HL-60 (cell line): Measurements from ENCODE around the gene SNX20.

Experiments
- DNase-seq, 2 experiments: peaks; one replicate each; pipeline ENCODE4 v3.0.0-alpha.2; 2010 to 2020; ENCODE audit warnings: low read depth in 1 of 2, low spot score in 1 of 2
- H3K27ac ChIP-seq: fragments of 250-450 bp; sonication (Bioruptor Pico); replicated peaks from 2 replicates; pipeline ENCODE4 v1.5.1; 2020; ENCODE audit warnings: mild to moderate bottlenecking, moderate library complexity
- H3K27me3 ChIP-seq: fragments of 250-450 bp; sonication (Bioruptor Pico); 2 replicates; pipeline ENCODE4 v1.5.1; 2021; ENCODE audit warnings: mild to moderate bottlenecking, moderate library complexity; ENCODE audit not compliant: insufficient read depth, poor library complexity, severe bottlenecking
- H3K4me3 ChIP-seq: replicated peaks from 2 replicates; pipeline ENCODE4 v1.5.1; 2011; ENCODE audit warnings: mild to moderate bottlenecking, control low read depth, low read length; ENCODE audit not compliant: insufficient read depth
- CTCF ChIP-seq: IDR thresholded peaks from one replicate; pipeline ENCODE4 v1.5.1; 2011; ENCODE audit warnings: low read length, control low read depth, inconsistent platforms; ENCODE audit not compliant: insufficient read depth
- GABPA ChIP-seq: IDR thresholded peaks from 2 replicates; pipeline ENCODE4 v1.6.1; 2012; ENCODE audit warnings: low read depth
- POLR2AphosphoS5 ChIP-seq: IDR thresholded peaks from 2 replicates; pipeline ENCODE4 v1.6.1; 2012; ENCODE audit warnings: low read depth
- REST ChIP-seq: IDR thresholded peaks from 2 replicates; pipeline ENCODE4 v1.6.1; 2012; ENCODE audit warnings: low read depth; ENCODE audit not compliant: insufficient replicate concordance
- SPI1 ChIP-seq: IDR thresholded peaks from 2 replicates; pipeline ENCODE4 v1.6.1; 2012; ENCODE audit warnings: low read depth, mild to moderate bottlenecking, borderline replicate concordance

The SNX20 gene

GRCh38 chr16:50696126-50696525, 15.0 kb upstream of the SNX20 start:
- TF ChIP-seq CTCF (no peak), REST (no peak), GABPA (no peak), SPI1 (no peak), POLR2AphosphoS5 (no peak)
- Histone ChIP-seq H3K27ac (peak overlapping the region; percentile 20), H3K27me3 (no peaks in the 10 kb centered on the region), H3K4me3 (no peak overlapping the region)
- DNase-seq, result no peak

- no peak overlapping the region; the same call in 1 of the 2 replicates for H3K27ac ChIP-seq
Measured at GRCh38 chr16:50695017-50696000, 14.2 kb upstream of the SNX20 start.

GRCh38 chr16:50694206-50694605, 13.1 kb upstream of the SNX20 start:
- Histone ChIP-seq H3K27me3 (no peaks in the 10 kb centered on the region), H3K4me3 (no peak overlapping the region), H3K27ac (no peak overlapping the region)
- DNase-seq, result no peak
- TF ChIP-seq POLR2AphosphoS5, result no peak
- no peak for TF ChIP-seq SPI1
- TF ChIP-seq REST, result no peak
- no peak for TF ChIP-seq GABPA
- no peak for TF ChIP-seq CTCF

More at GRCh38 chr16:50695017-50696000, 14.2 kb upstream of the SNX20 start:
- H3K4me3 ChIP-seq, result no peak overlapping the region
- peak; percentile 83 to 96 for DNase-seq
- no peak for TF ChIP-seq CTCF
- H3K27me3 ChIP-seq, result no peaks in the 10 kb centered on the region
